OCI-LY7 (cell line): ENCODE measurements around the gene TMEM131L. TPM values are rescaled to one million over a fixed set of nuclear protein-coding genes. Genes with fewer than 3 reads are reported as not detected.

Source experiments
- BruUV-seq: library from RNA; stranded (reverse); fragments of 400-500 nt; replicated peaks from 2 replicates; lab custom pipeline; 2021; lab: Mats Ljungman, UMichigan
- CTCF ChIA-PET: fragments of 300-600 bp; sonication (Branson Sonifier 250); formaldehyde crosslinking; loops from one replicate; lab custom pipeline; 2022; ENCODE audit warnings: antibody characterized with exemption; ENCODE audit not compliant: unreplicated experiment; lab: Charles Lee
- POLR2A ChIA-PET: fragments of 300-600 bp; sonication (Branson Sonifier 250); formaldehyde crosslinking; loops from one replicate; lab custom pipeline; 2022; ENCODE audit warnings: antibody characterized with exemption; lab: Charles Lee
- DNase-seq: peaks from one replicate; pipeline ENCODE4 v3.0.0-alpha.2; 2015; ENCODE audit warnings: low spot score
- H2AFZ ChIP-seq: fragments of 200-600 bp; sonication (generic), shearing (Covaris generic); 2 replicates; pipeline ENCODE4 v1.6.1; 2014; ENCODE audit warnings: mild to moderate bottlenecking, antibody characterized with exemption, low read length, moderate library complexity
- H3K27ac ChIP-seq: fragments of 200-600 bp; sonication (generic); 2 replicates; pipeline ENCODE4 v1.5.1; 2014; ENCODE audit warnings: mixed run types, low read depth, mild to moderate bottlenecking, moderate library complexity, low read length, inconsistent platforms; ENCODE audit not compliant: poor library complexity, severe bottlenecking
- H3K36me3 ChIP-seq: fragments of 200-600 bp; sonication (generic); 2 replicates; pipeline ENCODE4 v1.6.1; 2014; ENCODE audit warnings: mild to moderate bottlenecking, antibody characterized with exemption, low read length, moderate library complexity, mixed read lengths; ENCODE audit not compliant: insufficient read depth
- H3K4me1 ChIP-seq: fragments of 200-600 bp; sonication (generic); 2 replicates; pipeline ENCODE4 v1.5.1; 2014; ENCODE audit warnings: mild to moderate bottlenecking, low read length; ENCODE audit not compliant: insufficient read depth, poor library complexity, severe bottlenecking
- H3K4me2 ChIP-seq: fragments of 200-600 bp; sonication (generic); 2 replicates; pipeline ENCODE4 v1.6.1; 2014; ENCODE audit warnings: mild to moderate bottlenecking, low read length
- H3K4me3 ChIP-seq: fragments of 200-600 bp; sonication (generic); 2 replicates; pipeline ENCODE4 v1.5.1; 2014; ENCODE audit warnings: mild to moderate bottlenecking, low read depth, low read length; ENCODE audit not compliant: poor library complexity, severe bottlenecking
- H3K79me2 ChIP-seq: fragments of 200-600 bp; sonication (generic); 2 replicates; pipeline ENCODE4 v1.6.1; 2016; ENCODE audit warnings: low read depth, mild to moderate bottlenecking, low read length, moderate library complexity, mixed read lengths; ENCODE audit not compliant: insufficient read depth
- H3K9me2 ChIP-seq: fragments of 200-600 bp; sonication (generic); 2 replicates; pipeline ENCODE4 v1.6.1; 2016; ENCODE audit warnings: mild to moderate bottlenecking, low read length, mixed read lengths; ENCODE audit not compliant: insufficient read depth
- H3K9me3 ChIP-seq: fragments of 200-600 bp; sonication (generic); 2 replicates; pipeline ENCODE4 v1.6.1; 2014; ENCODE audit warnings: mild to moderate bottlenecking, mixed run types, low read length, mixed read lengths
- H4K20me1 ChIP-seq: fragments of 200-600 bp; sonication (generic); 2 replicates; pipeline ENCODE4 v1.6.1; 2014; ENCODE audit warnings: mild to moderate bottlenecking, antibody characterized with exemption, low read length, moderate library complexity, mixed read lengths; ENCODE audit not compliant: insufficient read depth
- EZH2phosphoT487 ChIP-seq: fragments of 200-600 bp; sonication (generic); IDR thresholded peaks from 2 replicates; pipeline ENCODE4 v1.6.1; 2018; ENCODE audit warnings: low read depth, borderline replicate concordance, mild to moderate bottlenecking, mixed run types, antibody characterized with exemption, low read length, moderate library complexity, mixed read lengths
- intact Hi-C: fragments of 100-400 bp; cut with micrococcal nuclease; formaldehyde crosslinking; loops from one replicate; pipeline ENCODE4 v1.10.0; 2022; ENCODE audit not compliant: unreplicated experiment
- total RNA-seq, 2 experiments: library from RNA; depleted of rRNA in 1 of 2; stranded (reverse); fragments of >200 nt in 1 of 2; shearing (Covaris generic) in 1 of 2; gene quantifications; 2 replicates each; pipeline ENCODE4 v1.2.3, GENCODE V29; 2014 to 2022
- TF ChIP-seq, protein P1 (sequence below): fragments of 200-600 bp; sonication (generic); conservative IDR thresholded peaks from 2 replicates; pipeline ENCODE4 v1.5.1; 2014; ENCODE audit warnings: mild to moderate bottlenecking, antibody characterized with exemption, low read length, moderate library complexity, mixed read lengths

Gene TMEM131L
- total RNA-seq, 2 experiments from 2014 or later = 133 to 148 TPM

DNA sequence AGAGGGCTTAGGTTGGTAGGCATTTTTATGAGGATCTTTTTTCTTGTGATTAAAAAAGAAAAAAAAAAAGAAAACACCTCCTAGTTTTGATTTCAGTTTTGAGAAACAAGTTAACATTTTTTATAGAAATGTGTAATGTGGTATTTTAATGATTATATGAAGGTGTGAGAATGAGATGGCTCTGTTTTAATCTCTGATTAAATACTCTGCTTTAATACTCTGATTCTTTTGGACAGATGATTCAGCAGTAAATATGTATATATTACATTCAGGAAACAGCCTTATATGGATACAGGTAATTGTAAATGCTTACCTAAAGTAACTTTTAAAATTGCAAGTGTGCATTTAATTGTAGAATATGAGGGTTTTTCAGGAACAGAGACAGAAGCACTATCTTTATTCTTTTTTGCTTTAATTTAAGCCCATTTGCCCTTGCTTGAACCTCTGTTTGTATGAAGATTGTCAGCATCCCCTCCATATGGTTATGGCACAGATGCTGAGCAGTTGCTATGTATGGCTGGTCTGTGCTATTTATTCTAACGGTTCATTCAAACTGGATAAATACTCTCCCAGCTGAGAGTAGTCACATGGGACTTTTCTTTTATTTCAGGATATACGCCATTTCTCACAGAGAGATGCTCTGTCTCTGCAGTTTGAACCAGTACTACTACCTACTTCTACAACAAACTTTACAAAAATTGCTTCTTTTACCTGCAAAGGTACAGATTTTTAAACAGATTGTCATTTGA, 117.0 kb downstream of the TMEM131L start:
- peaks cover 95% of the 10 kb centered on the region for H3K36me3 ChIP-seq

DNA sequence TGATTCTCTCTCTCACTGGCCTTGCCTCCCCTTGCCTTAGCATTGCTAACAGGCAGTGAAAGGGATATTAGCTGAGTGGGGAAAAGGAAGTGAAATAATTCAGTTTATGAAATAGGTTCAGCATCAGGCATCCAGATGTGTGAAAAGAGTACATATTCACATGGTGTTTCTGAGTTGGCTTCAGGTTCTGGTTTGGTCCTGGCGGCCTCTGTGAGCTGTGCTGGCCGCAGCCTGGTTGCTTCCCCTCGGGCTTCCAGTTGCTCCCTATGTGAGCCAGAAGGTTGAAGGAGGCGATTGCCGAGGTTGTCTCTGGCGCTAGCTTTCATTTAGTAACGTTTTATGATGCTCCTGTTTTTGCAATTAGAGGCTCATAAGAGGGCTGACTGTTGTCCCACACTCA, 118.9 kb downstream of the TMEM131L start:
- peak overlapping the region; percentile 57 for H3K27ac ChIP-seq
- H3K4me2 ChIP-seq = no peak overlapping the region
- CTCF ChIA-PET = no interaction called here
- POLR2A ChIA-PET = interaction anchor here (0.6 to 5.2 kb wide), 5 partner anchors 10 to 33 kb away, joined by 3 to 33 read pairs (median 4); no protein-coding TSS in a partner anchor
- TF ChIP-seq, protein P1, sequence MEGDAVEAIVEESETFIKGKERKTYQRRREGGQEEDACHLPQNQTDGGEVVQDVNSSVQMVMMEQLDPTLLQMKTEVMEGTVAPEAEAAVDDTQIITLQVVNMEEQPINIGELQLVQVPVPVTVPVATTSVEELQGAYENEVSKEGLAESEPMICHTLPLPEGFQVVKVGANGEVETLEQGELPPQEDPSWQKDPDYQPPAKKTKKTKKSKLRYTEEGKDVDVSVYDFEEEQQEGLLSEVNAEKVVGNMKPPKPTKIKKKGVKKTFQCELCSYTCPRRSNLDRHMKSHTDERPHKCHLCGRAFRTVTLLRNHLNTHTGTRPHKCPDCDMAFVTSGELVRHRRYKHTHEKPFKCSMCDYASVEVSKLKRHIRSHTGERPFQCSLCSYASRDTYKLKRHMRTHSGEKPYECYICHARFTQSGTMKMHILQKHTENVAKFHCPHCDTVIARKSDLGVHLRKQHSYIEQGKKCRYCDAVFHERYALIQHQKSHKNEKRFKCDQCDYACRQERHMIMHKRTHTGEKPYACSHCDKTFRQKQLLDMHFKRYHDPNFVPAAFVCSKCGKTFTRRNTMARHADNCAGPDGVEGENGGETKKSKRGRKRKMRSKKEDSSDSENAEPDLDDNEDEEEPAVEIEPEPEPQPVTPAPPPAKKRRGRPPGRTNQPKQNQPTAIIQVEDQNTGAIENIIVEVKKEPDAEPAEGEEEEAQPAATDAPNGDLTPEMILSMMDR = no peak
- no peak for TF ChIP-seq EZH2phosphoT487
- intact Hi-C loops = loop anchor here (5.0 kb wide), 1 partner anchor 42 kb away; no protein-coding TSS in a partner anchor
- no peak overlapping the region for H3K4me3 ChIP-seq
- H3K4me1 ChIP-seq = peaks cover 43% of the 10 kb centered on the region
- peaks cover 76% of the 10 kb centered on the region for H3K79me2 ChIP-seq
- no peak for DNase-seq
- H4K20me1 ChIP-seq = peaks cover 1% of the 10 kb centered on the region; the same call in 1 of the 2 replicates
- H3K36me3 ChIP-seq = peaks cover 98% of the 10 kb centered on the region
- no peaks in the 10 kb centered on the region for H3K9me3 ChIP-seq
- no peak overlapping the region for H2AFZ ChIP-seq
- BruUV-seq = no TSS peak
- no peaks in the 10 kb centered on the region for H3K9me2 ChIP-seq

More for the DNA sequence above, 117.0 kb downstream of the TMEM131L start:
- H3K4me1 ChIP-seq = peaks cover 57% of the 10 kb centered on the region
- intact Hi-C loops = no loop called here
- no peaks in the 10 kb centered on the region for H3K9me2 ChIP-seq
- no peaks in the 10 kb centered on the region; the same call in 1 of the 2 replicates for H4K20me1 ChIP-seq
- no peak for DNase-seq
- H3K9me3 ChIP-seq = no peaks in the 10 kb centered on the region
- peaks cover 86% of the 10 kb centered on the region for H3K79me2 ChIP-seq
- TF ChIP-seq, protein P1 = no peak
- TF ChIP-seq EZH2phosphoT487 = no peak
- H3K4me2 ChIP-seq = no peak overlapping the region
- ChIA-PET CTCF (no interaction called here), POLR2A (interaction anchor here (0.6 to 5.2 kb wide), 9 partner anchors 9 to 243 kb away, joined by 3 to 33 read pairs (median 5); no protein-coding TSS in a partner anchor)
- no TSS peak for BruUV-seq
- H3K4me3 ChIP-seq = no peak overlapping the region
- no peak overlapping the region for H2AFZ ChIP-seq
- H3K27ac ChIP-seq = peak overlapping the region; percentile 57
